ENCODE measurements around the gene TTLL9. TPM values are rescaled to one million over a fixed set of nuclear protein-coding genes. Genes with fewer than 3 reads are reported as not detected.
"Not testable (repeated sequence)": the region's sequence is repeated elsewhere in the genome, so short reads cannot be mapped to it uniquely, and the experiment has no call there.

The TTLL9 gene
- total RNA-seq, 4 donors from 2014 or later, result 0.49 to 0.68 TPM; not detected in 2

- peaks cover under 1% of the 10 kb centered on the region for H3K27me3 ChIP-seq
- H3K4me3 ChIP-seq, result no peak overlapping the region
- no peaks in the 10 kb centered on the region for H3K9me3 ChIP-seq
- no peaks in the 10 kb centered on the region for H3K36me3 ChIP-seq
- TF ChIP-seq POLR2A (IDR thresholded peaks at IDR 0.05), result no peak
- no peak for TF ChIP-seq POLR2AphosphoS5 (IDR thresholded peaks at IDR 0.05)
- no peak for TF ChIP-seq CTCF (IDR thresholded peaks at IDR 0.05)
- TF ChIP-seq EP300 (IDR thresholded peaks at IDR 0.05), result no peak
- H3K4me1 ChIP-seq, result no peaks in the 10 kb centered on the region
- peak in 1 of 2 donors; percentile 53 for DNase-seq (ENCODE audit: low spot score in 2 of 2)
- H3K27ac ChIP-seq, result no peak overlapping the region
- 85% methylated on average over 9 of the region's 15 CpGs for WGBS
Measured at GRCh38 chr20:31913431-31914157, 43.2 kb downstream of the TTLL9 start.

GRCh38 chr20:31914170-31914569, 43.7 kb downstream of the TTLL9 start:
- H3K9me3 ChIP-seq, result no peaks in the 10 kb centered on the region
- no peaks in the 10 kb centered on the region for H3K36me3 ChIP-seq
- TF ChIP-seq POLR2AphosphoS5 (IDR thresholded peaks at IDR 0.05) (no peak), EP300 (IDR thresholded peaks at IDR 0.05) (no peak)
- no peak overlapping the region for H3K27ac ChIP-seq
- 83% methylated on average over 5 of the region's 5 CpGs for WGBS
- DNase-seq (ENCODE audit: low spot score in 2 of 2), result no peak
- H3K27me3 ChIP-seq, result peaks cover 2% of the 10 kb centered on the region
- H3K4me3 ChIP-seq, result no peak overlapping the region
- H3K4me1 ChIP-seq, result no peaks in the 10 kb centered on the region

DNA sequence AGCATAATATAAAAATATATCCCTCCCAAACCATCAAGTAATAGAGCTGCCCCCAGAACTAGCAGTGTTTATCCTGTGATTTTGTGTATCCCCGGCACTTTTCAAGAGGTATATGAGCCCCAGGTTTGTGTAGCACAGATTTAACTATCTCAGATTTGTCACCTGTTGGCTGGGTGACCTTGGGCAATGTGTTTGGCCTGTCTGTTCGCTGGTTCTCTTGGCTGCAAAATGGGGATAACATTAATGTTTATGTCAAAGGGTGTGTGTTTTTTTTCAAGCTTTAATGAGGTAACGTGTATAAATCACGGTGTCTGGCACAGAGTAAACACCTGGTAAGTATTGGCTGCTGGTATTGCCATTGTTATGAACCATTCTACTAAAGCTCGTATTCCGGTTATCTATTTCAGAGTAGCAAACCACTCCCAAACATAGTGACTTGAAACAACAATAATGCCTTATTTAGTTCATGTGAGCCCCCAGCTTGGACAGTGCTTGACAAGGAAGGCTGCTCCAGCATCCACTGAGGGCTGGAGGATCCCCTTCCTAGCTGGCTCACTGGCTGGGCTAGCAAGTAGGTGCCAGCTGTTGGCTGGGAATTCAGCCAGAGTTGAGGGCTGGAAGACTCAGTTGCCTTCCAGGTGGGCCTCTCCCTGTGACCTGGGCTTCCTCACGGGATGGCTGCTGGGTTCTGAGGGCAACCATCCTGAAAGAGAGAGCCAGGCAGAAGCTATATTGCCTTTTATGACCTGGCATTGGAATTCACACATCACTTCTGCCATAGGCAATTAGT, 45.3 kb downstream of the TTLL9 start:
- Histone ChIP-seq H3K4me1 (no peaks in the 10 kb centered on the region), H3K27ac (no peak overlapping the region), H3K9me3 (no peaks in the 10 kb centered on the region), H3K27me3 (peaks cover 2% of the 10 kb centered on the region), H3K4me3 (no peak overlapping the region), H3K36me3 (no peaks in the 10 kb centered on the region)
- TF ChIP-seq EP300 (IDR thresholded peaks at IDR 0.05) (no peak), POLR2A (IDR thresholded peaks at IDR 0.05) (no peak), CTCF (IDR thresholded peaks at IDR 0.05) (no peak), POLR2AphosphoS5 (IDR thresholded peaks at IDR 0.05) (no peak)
- DNase-seq (ENCODE audit: low spot score in 2 of 2), result peak in 1 of 2 donors; percentile 35
- 65% methylated on average over 7 of the region's 7 CpGs for WGBS

DNA sequence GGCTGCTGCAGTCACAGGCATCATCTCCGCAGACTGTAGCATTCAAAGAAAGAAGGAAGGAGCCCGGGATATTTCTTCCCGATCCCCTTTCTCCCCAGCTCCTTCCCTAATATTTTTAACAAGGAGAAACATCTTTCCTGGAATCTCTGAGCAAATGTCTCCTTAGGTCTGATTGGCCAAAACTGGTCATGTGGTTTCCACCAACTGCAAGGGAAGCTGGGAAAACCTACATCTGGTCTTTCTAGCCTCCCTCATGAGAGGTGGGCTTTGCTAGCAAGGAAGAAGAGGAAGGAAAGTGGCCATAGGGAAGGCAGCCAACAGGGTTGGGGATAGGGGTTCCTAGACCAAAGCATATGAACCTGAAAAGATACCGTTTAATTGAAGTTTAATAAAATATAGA, 46.3 kb downstream of the TTLL9 start:
- no peak overlapping the region for H3K4me3 ChIP-seq
- H3K27me3 ChIP-seq, result peaks cover 2% of the 10 kb centered on the region
- no peaks in the 10 kb centered on the region for H3K4me1 ChIP-seq
- no peak for DNase-seq (ENCODE audit: low spot score in 2 of 2)
- H3K27ac ChIP-seq, result no peak overlapping the region
- TF ChIP-seq EP300 (IDR thresholded peaks at IDR 0.05), result no peak
- no peak for TF ChIP-seq CTCF (IDR thresholded peaks at IDR 0.05)
- TF ChIP-seq POLR2AphosphoS5 (IDR thresholded peaks at IDR 0.05), result no peak
- TF ChIP-seq POLR2A (IDR thresholded peaks at IDR 0.05), result no peak
- 95% methylated on average over 4 of the region's 4 CpGs for WGBS
- H3K36me3 ChIP-seq, result no peaks in the 10 kb centered on the region
- no peaks in the 10 kb centered on the region for H3K9me3 ChIP-seq

- not testable (repeated sequence) for H3K4me1 ChIP-seq; DNase-seq (ENCODE audit: low spot score in 2 of 2); H3K27me3 ChIP-seq; H3K27ac ChIP-seq; H3K4me3 ChIP-seq; H3K9me3 ChIP-seq; H3K36me3 ChIP-seq
- 36% methylated on average over 7 of the region's 7 CpGs for WGBS
Measured at GRCh38 chr20:31917962-31918412, 47.6 kb downstream of the TTLL9 start.

- Histone ChIP-seq H3K4me1 (no peaks in the 10 kb centered on the region), H3K27me3 (peaks cover 2% of the 10 kb centered on the region), H3K36me3 (no peaks in the 10 kb centered on the region), H3K27ac (no peak overlapping the region), H3K4me3 (no peak overlapping the region), H3K9me3 (no peaks in the 10 kb centered on the region)
- TF ChIP-seq CTCF (IDR thresholded peaks at IDR 0.05), result no peak
- TF ChIP-seq POLR2A (IDR thresholded peaks at IDR 0.05), result no peak
- TF ChIP-seq EP300 (IDR thresholded peaks at IDR 0.05), result no peak
- TF ChIP-seq POLR2AphosphoS5 (IDR thresholded peaks at IDR 0.05), result no peak
- 65% methylated on average over 7 of the region's 7 CpGs for WGBS
- DNase-seq (ENCODE audit: low spot score in 2 of 2), result no peak
Measured at GRCh38 chr20:31918466-31919105, 48.2 kb downstream of the TTLL9 start.

All from suprapubic skin (tissue), 4 donors.